ENCODE results near the gene CLEC1A. TPM values are rescaled to one million over a fixed set of nuclear protein-coding genes. Genes with fewer than 3 reads are reported as not detected.

The CLEC1A gene
- polyA plus RNA-seq, 1 donor from 2014 or later = not detected

GRCh38 chr12:10021342-10021741 is 77.4 kb downstream of the CLEC1A start:
- H3K4me2 ChIP-seq (ENCODE audit: low read length) = no peak overlapping the region

More at GRCh38 chr12:10021342-10021741, 77.4 kb downstream of the CLEC1A start:
- H3F3A ChIP-seq (ENCODE audit: insufficient read depth, low read length, poor library complexity, severe bottlenecking) = no peaks in the 10 kb centered on the region
- H3K4me3 ChIP-seq (ENCODE audit: low read length) = no peak overlapping the region
- H3K27ac ChIP-seq (ENCODE audit: low read length) = no peak overlapping the region
- no peak overlapping the region for H2AFZ ChIP-seq (ENCODE audit: low read depth, low read length)
- no peaks in the 10 kb centered on the region for H3K9me3 ChIP-seq (ENCODE audit: low read length)
- no peaks in the 10 kb centered on the region for H4K20me1 ChIP-seq (ENCODE audit: insufficient read depth)
- no peaks in the 10 kb centered on the region for H3K27me3 ChIP-seq (ENCODE audit: insufficient read depth, low read depth, low read length)
- no peaks in the 10 kb centered on the region for H3K79me2 ChIP-seq (replicated peaks; ENCODE audit: insufficient read depth, low read length)
- no peaks in the 10 kb centered on the region for H3K36me3 ChIP-seq (ENCODE audit: insufficient read depth, low read length)
- TF ChIP-seq CTCF (IDR thresholded peaks at IDR 0.05; ENCODE audit: poor library complexity, severe bottlenecking) (no peak), TAF1 (IDR thresholded peaks at IDR 0.05; ENCODE audit: low read depth) (no peak), RAD21 (conservative IDR thresholded peaks at IDR 0.05) (no peak), EP300 (conservative IDR thresholded peaks at IDR 0.05; ENCODE audit: poor library complexity, severe bottlenecking) (no peak), MXI1 (conservative IDR thresholded peaks at IDR 0.05; ENCODE audit: poor library complexity, severe bottlenecking) (no peak)
- H3K9ac ChIP-seq (ENCODE audit: low read length) = no peak overlapping the region
- H3K9me2 ChIP-seq (ENCODE audit: insufficient read depth, low read length) = no peaks in the 10 kb centered on the region

Other genes with a start within 250 kb of the CLEC1A start
- 0.17 TPM in 1 of 2 replicates, not detected in the other for gene CLEC2B, start 229.6 kb downstream of the CLEC1A start, polyA plus RNA-seq
- not detected in 2 replicates for gene KLRF2, start 217.5 kb downstream of the CLEC1A start, polyA plus RNA-seq
- not detected in 2 replicates for gene CLEC2A, start 166.6 kb downstream of the CLEC1A start, polyA plus RNA-seq
- gene CLEC12A, start 127.6 kb downstream of the CLEC1A start, polyA plus RNA-seq = not detected in 2 replicates
- not detected in 2 replicates for gene CLEC1B, start 99.9 kb downstream of the CLEC1A start, polyA plus RNA-seq
- gene CLEC12B, start 88.4 kb downstream of the CLEC1A start, polyA plus RNA-seq = not detected in 2 replicates
- not detected in 2 replicates for gene CLEC9A, start 68.3 kb downstream of the CLEC1A start, polyA plus RNA-seq
- gene CLEC7A, start 31.2 kb upstream of the CLEC1A start, polyA plus RNA-seq = not detected in 2 replicates
- gene OLR1, start 73.1 kb upstream of the CLEC1A start, polyA plus RNA-seq = not detected in 2 replicates
- gene TMEM52B, start 80.0 kb upstream of the CLEC1A start, polyA plus RNA-seq = not detected in 2 replicates
- 213 and 253 TPM in 2 replicates for gene GABARAPL1, start 113.9 kb upstream of the CLEC1A start, polyA plus RNA-seq
- gene KLRD1, start 208.9 kb upstream of the CLEC1A start, polyA plus RNA-seq = 0.28 and 0.52 TPM in 2 replicates